ENCODE results near the gene NOXA1. TPM values are rescaled to one million over a fixed set of nuclear protein-coding genes. Genes with fewer than 3 reads are reported as not detected.
"Not testable (repeated sequence)": the region's sequence is repeated elsewhere in the genome, so short reads cannot be mapped to it uniquely, and the experiment has no call there.

NOXA1 gene, protein sequence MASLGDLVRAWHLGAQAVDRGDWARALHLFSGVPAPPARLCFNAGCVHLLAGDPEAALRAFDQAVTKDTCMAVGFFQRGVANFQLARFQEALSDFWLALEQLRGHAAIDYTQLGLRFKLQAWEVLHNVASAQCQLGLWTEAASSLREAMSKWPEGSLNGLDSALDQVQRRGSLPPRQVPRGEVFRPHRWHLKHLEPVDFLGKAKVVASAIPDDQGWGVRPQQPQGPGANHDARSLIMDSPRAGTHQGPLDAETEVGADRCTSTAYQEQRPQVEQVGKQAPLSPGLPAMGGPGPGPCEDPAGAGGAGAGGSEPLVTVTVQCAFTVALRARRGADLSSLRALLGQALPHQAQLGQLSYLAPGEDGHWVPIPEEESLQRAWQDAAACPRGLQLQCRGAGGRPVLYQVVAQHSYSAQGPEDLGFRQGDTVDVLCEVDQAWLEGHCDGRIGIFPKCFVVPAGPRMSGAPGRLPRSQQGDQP
- total RNA-seq (2014; rRNA removed; shearing (Covaris generic)) = 0.18 TPM in 1 of 2 replicates, not detected in the other

DNA sequence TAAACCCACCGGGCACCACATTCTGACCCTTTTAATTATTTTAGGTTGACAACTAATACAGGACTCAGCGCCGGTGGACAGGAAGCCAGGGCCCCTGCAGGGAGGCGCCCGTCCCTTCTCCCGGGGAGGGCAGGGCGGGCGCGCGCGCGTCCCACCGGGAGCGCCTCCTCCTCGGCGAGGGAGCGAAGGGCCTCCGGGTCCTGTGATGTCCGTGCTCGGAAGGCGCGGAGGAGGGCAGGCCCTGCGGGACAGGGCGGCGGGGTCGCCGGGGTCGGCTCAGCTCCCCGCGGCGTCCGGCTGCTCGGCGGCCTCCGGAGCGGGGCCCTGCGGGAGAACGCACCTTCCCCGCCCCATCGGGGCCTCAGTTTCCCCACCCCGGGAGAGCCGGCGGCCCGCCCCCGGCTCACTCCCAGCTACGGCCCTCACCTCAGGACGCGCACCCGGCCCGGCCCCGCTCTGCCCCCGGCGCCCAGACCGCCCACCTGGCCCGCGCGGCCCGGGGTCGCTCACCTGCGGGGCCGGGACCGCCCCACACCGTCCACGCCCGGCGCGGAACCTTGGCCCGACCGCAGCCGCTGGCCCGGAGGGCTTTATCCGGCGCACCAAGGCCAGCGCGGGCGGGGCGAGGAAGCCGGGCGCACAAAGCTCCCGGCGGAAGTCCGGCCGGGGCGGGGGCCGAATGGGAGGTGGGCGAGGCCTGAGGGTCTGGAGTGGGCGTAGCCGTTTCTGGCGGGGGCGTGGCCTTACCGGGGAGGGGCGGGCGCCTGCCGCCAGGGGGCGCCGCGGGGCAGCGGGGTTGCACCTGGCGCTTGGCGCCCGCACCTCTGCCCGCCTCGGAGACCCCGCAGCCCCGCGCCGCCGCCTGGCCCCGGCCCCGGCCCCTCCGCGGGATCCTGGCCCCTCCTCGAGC lies at the start of gene NOXA1, which contains the start of gene EXD3:
NOXA1 (plus strand) TSS at position 790 of the 910 bp plus-strand sequence. CDS start 137 bp downstream, outside the sequence.
EXD3 (minus strand) TSS at position 559 of the 910 bp plus-strand sequence. CDS start 27,805 bp downstream, outside the sequence.
- in situ Hi-C loops (cut with HindIII; ENCODE audit: low sequenced_read_pairs) = no loop called here
- peak; percentile 86 for DNase-seq (ENCODE audit: low spot score)

DNA sequence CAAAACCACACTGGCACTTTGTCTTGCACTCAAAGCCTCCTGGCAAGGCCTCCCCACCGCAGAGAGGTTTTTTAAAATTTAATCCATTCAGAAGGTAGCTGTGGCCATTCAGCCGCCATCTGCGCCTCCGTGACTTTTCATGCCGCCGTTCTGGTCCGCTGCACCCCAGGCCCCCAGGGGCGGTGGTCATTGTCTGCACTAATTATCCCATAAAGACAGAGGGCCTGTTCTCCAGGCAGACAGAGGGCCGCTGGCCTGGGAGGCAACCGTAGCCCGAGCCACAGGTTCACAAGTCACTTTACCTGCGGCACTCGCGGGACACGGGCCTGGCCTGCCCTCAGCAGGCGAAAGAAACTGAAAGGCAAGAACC lies 49.6 kb upstream of the NOXA1 start:
- in situ Hi-C loops (cut with HindIII; ENCODE audit: low sequenced_read_pairs) = no loop called here
- DNase-seq (ENCODE audit: low spot score) = no peak

DNA sequence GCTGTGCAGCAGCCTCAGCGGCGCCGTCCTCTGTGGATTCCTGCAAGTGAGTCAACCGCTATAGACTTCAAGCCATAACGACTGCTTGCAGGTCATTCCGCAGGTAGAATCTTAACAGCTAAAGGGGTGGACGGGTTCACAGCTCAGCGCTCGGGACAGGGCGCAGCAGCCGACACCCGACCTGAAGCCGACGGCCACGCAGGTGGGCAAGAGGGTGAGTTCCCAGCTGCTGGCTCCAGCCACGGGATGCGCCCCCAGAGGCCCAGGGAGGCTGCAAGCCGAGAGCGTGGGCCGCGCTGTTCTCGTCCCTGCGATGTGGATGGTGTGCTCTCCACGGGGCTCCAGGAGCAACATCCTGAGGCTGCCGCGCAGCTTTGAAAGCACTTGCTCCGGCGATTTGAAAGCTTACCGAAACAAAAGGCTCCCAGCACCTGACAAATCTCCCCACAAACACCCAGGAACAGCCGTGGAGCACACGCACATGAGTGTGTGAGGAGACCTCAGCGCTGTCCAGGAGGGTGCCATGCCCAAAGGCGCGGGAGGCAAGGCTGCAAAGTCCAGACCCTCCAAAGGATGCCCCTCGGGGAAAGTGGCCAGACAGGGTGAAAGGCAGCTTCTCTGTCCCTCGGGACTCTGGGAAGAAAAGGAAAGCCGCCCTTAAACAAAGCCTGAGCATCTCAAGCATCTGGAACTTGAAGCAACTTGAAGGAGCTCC lies 48.9 kb upstream of the NOXA1 start:
- in situ Hi-C loops (cut with HindIII; ENCODE audit: low sequenced_read_pairs) = no loop called here
- no peak for DNase-seq (ENCODE audit: low spot score)

DNA sequence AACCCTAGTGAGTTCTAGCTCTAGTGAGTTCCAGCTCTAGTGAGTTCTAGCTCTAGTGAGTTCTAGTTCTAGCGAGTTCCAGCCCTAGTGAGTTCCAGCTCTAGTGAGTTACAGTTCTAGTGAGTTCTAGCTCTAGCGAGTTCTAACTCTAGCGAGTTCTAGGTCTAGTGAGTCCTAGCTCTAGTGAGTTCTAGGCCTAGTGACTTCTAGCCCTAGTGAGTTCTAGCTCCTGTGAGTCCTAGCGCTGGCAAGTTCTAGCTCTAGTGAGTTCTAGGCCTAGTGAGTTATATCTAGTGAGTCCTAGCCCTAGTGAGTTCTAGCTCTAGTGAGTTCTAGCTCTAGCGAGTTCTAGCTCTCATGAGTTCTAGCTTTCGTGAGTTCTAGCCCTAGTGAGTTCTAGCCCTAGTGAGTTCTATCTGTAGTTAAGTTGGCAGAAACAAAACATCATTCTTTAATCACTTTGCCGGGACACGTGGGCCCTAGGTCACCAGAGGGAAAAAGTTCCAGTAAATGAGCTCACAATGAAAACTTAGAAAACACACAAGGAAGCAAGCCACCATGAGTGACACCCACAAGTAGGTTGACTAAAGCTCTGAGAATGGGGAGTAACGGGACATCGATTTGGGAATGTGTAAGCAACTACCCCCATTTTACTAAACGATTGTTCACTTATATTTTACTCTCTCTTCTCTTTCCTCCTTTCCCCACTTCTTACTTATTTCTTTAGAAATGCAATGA lies 47.7 kb upstream of the NOXA1 start:
- no peak for DNase-seq (ENCODE audit: low spot score)
- in situ Hi-C loops (cut with HindIII; ENCODE audit: low sequenced_read_pairs) = no loop called here

DNA sequence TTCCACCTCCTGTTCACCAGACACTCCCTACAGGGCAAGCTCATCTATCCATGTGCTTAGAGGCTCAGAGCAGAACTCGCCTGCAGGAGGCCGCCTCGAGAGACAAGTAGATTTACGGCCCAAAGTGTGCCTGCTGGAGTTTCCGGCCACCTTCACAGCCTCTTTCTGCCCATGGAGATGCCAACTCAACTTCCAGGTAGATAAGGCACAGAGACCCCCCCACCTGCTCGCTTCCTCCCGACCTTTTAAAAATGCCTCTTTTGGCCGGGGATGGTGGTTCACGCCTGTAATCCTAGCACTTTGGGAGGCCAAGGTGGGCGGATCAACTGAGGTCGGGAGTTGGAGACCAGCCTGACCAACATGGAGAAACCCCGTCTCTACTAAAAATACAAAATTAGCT lies 46.8 kb upstream of the NOXA1 start:
- in situ Hi-C loops (cut with HindIII; ENCODE audit: low sequenced_read_pairs) = no loop called here
- no peak for DNase-seq (ENCODE audit: low spot score)

DNA sequence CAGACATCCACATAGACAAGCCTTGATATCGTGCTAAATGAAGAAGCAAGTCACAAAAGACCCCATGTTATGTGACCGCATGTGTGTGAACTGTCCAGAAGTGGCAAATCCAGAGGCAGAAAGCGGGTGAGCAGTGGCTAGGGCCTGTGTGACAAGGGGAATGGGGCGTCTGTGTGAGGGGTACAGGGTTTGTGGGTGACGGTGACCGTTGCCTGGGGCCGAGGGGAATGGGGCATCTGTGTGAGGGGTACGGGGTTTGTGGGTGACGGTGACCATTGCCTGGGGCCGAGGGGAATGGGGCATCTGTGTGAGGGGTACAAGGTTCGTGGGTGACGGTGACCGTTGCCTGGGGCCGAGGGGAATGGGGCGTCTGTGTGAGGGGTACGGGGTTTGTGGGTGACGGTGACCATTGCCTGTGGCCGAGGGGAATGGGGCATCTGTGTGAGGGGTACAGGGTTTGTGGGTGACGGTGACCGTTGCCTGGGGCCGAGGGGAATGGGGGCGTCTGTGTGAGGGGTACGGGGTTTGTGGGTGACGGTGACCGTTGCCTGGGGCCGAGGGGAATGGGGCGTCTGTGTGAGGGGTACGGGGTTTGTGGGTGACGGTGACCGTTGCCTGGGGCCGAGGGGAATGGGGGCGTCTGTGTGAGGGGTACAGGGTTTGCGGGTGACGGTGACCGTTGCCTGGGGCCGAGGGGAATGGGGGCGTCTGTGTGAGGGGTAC lies 44.3 kb upstream of the NOXA1 start:
- DNase-seq (ENCODE audit: low spot score); in situ Hi-C loops (cut with HindIII; ENCODE audit: low sequenced_read_pairs): not testable (repeated sequence)

DNA sequence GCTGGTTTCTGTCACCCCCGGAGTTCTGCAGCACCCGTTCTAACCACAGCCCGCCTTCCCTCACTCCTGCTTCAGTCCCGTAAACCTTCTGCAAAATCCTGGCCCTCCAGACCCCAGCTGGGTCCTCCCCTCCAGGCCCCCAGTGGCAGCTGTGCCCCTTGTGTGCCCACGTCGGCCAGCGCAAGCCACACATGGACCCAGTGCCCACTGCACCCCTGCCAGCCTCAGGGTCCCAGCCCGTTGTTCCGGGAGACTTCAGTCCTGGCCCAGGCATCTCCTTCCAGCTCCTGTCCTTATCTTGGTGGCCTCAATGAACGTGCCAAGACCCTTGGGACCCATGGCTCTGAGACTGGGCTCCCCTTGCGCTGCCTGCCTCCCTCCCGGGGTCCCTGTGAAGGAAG lies 43.4 kb upstream of the NOXA1 start:
- DNase-seq (ENCODE audit: low spot score) = no peak
- in situ Hi-C loops (cut with HindIII; ENCODE audit: low sequenced_read_pairs) = no loop called here

DNA sequence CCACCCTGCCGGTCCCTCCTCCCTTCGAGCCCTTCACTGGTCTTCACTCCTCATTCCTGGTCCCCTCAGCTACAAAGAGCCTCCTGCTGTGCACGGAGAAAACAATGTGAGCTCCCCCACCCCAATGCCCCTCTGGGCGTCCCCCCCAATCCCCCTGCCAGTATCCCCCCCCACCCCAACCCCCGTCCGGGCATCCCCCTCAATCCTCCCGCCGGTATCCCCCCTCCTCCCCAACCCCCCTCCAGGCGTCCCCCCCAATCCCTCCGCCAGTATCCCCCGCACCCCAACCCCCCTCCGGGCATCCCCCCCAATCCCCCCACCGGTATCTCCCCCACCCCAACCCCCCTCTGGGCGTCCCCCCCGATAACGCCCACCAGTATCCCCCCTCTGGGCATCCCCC lies 43.0 kb upstream of the NOXA1 start:
- in situ Hi-C loops (cut with HindIII; ENCODE audit: low sequenced_read_pairs) = no loop called here
- DNase-seq (ENCODE audit: low spot score) = no peak

DNA sequence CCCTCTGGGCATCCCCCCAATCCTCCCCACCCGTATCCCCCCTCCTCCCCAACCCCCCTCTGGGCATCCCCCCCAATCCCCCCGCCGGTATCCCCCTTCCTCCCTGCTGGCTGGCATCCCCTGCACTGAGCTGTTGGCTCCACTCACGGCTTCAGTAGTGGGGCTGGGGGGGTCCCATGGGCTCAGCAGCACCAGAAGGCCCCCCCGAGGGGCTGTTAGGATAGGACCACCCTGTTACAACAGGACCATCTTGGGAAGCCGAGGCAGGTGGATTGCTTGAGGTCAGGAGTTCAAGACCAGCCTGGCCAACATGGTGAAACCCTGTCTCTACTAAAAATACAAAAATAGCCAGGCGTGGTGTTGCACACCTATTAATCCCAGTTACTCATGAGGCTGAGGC lies 42.6 kb upstream of the NOXA1 start:
- in situ Hi-C loops (cut with HindIII; ENCODE audit: low sequenced_read_pairs) = no loop called here
- no peak for DNase-seq (ENCODE audit: low spot score)

DNA sequence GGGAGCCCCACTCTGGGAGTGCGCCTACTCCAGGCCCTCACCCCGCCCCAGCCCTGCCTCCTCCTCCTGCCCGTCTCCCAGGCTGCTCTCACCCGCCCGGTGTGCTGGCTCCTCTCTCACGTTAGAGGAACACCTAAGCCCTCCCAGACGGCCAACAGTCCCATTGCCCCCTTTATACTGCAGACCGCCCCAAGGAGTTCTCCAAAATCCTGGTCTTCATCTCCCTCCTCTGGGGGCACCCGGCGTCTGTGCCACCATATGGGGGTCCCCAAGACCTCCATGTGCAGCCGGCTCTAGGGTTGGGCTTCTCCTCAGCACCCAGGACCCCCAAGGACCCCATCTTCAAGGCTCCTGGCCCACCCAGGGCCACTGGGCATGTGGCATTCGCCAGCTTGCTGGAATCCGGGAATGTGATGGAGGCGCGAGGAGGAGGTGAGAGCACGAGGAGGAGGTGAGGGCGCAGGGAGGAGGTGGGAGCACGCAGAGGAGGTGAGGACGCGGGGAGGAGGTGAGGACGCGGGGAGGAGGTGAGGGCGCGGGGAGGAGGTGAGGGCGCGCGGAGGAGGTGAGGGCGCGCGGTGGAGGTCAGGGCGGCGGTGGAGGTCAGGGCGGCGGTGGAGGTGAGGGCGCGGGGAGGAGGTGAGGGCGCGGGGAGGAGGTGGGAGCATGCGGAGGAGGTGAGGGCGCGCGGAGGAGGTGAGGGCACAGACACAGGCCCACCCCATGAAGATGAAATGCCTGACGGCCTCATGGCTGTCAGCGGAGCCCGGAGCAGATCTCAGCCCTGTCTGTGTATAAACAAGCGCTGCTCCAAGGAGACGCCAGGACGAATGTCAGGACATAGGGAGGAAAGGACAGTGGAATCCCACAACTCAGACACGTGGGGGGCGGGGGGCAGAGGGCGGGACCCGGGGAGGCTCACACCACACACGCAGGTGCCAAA lies 41.4 kb upstream of the NOXA1 start:
- in situ Hi-C loops (cut with HindIII; ENCODE audit: low sequenced_read_pairs) = no loop called here
- DNase-seq (ENCODE audit: low spot score) = no peak

DNA sequence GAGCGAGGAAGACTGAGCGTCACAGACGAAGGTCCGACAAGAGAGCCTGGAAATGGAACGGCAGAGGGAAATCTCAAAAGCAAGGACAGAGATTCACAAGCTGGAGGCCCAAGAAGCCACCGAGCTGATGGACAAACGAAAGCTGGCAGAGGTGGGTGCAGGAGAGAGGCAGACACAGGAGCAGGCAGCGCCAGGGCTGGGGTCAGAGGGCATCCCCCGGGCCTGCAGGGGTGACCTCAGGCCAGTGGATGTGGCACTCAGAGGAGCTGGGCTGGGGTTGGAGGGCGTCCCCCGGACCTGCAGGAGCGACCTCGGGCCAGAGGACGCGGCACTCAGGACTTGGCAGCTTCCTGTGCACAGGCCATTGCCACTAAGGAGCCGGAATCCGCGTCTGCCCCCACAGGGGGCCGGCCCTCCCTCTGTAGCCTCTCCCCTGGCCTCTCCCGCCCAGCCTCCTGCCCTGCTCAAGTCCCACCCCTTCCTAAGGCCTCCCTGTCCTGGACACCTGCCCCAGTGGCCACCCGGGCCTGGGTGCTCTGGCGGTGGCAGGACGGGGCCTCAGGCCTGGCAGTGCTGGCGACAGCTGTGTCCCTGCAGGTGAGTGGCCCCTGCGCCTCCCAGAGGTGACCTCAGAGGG lies 40.6 kb upstream of the NOXA1 start:
- DNase-seq (ENCODE audit: low spot score) = no peak
- in situ Hi-C loops (cut with HindIII; ENCODE audit: low sequenced_read_pairs) = no loop called here

DNA sequence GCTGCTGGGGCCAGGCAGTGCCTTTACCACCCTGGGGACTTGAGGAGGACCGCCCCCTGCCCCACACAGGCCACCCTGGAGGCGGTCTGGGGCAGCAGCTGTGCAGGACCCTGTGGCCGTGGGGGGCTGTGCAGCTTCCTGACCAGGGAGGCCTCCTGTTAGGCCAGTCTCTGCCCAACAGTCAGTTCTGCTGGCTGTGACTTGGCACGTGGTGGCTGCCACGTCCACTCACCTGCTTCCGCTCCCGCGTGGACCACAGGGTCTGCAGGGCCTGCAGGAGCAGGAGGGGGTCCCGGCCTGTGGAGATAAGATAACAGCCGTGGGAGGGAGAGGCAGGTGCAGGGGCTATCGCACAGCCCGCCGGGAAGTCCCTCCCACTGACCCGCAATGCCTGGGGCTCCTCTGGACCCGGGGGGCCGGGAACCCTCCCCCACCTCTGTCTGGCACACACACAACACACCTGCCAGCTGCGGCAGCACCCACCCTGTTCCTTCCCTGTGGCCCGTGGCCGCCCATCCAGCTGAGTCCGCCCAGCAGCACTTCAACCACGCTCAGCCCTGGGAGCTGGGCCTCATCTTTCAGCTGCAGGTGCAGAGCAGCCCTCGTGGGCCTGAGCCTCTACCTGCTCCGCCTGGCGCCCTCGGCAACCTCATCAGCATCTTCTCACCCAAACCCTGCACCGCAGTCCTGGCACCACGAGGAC lies 40.0 kb upstream of the NOXA1 start:
- in situ Hi-C loops (cut with HindIII; ENCODE audit: low sequenced_read_pairs) = no loop called here
- no peak for DNase-seq (ENCODE audit: low spot score)

DNA sequence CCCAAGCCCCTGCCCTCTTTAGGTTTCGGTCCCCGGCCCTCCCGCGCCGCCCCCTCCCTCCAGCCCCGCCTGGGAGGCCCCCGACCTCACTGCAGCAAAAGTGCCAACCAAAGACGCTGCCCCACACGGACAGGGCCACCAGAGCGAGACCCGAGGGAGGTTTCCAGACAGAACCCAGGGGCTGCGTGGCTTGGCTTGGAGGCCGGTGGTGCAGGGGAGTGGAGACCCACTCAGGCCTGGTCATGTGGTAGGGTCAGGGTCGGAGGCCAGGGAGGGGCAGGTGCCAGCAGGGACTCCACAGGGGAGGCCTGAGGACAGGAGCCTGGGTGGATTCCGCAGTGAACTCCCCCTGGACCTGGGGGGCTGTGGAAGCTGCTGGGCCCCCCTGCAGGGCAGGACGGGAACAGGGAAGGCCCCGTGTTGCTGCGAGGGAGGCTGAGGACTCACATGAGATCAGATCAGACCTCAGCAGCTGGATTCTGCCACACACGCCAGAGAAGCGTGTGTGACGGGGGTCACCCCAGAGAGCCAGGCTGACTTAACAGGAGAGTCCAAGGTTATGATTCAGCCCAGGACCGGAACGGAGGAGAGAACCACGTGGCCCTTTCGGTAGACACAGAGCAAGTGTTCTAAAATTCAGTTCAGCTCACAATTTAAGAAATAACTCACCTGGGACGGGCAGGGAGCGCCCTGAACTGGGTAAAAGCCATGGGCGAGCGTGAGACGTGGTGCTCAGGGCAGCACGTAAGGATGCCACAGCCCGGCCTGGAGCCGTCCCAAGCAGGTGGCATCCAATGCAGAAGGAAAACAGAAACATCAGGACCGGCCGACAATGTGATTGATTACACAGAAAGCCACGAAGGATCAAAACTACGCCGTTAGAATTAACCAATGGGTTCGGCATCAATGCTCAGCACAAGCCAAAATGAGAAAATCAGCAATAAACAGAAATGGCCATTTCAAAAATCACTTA lies 39.1 kb upstream of the NOXA1 start:
- no peak for DNase-seq (ENCODE audit: low spot score)
- in situ Hi-C loops (cut with HindIII; ENCODE audit: low sequenced_read_pairs) = no loop called here

DNA sequence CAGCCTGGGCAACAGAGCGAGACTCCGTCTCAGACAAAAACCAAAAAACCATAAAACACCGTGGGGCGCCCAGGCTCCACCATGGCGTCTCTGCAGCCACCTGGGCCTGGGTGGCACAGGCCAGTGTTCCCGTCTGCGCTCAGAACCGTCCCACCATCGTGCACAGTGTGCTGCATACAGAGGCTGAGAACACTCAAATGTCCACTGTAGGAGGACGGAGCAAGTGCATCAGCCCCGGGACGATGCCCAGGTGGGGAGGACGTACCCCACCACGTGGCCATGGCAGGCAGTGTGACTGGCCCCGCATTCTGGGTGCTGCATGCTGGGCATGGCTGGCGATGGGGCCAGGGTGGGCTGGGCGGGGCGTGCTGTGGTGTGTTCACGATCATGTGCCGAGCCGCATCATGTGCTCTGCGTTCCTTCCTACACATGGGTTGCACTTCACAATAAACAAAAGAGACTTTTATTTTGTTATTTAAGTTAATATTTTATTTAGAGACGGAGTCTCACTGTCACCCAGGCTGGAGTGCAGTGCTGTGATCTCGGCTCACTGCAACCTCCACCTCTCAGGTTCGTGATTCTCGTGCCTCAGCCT lies 38.0 kb upstream of the NOXA1 start:
- DNase-seq (ENCODE audit: low spot score) = no peak
- in situ Hi-C loops (cut with HindIII; ENCODE audit: low sequenced_read_pairs) = no loop called here

Measured in G401 (cell line).